ENCODE measurements around the gene KRTAP10-7. TPM values are rescaled to one million over a fixed set of nuclear protein-coding genes. Genes with fewer than 3 reads are reported as not detected.

KRTAP10-7 gene
- total RNA-seq, 1 donor: under 0.01 TPM

DNA sequence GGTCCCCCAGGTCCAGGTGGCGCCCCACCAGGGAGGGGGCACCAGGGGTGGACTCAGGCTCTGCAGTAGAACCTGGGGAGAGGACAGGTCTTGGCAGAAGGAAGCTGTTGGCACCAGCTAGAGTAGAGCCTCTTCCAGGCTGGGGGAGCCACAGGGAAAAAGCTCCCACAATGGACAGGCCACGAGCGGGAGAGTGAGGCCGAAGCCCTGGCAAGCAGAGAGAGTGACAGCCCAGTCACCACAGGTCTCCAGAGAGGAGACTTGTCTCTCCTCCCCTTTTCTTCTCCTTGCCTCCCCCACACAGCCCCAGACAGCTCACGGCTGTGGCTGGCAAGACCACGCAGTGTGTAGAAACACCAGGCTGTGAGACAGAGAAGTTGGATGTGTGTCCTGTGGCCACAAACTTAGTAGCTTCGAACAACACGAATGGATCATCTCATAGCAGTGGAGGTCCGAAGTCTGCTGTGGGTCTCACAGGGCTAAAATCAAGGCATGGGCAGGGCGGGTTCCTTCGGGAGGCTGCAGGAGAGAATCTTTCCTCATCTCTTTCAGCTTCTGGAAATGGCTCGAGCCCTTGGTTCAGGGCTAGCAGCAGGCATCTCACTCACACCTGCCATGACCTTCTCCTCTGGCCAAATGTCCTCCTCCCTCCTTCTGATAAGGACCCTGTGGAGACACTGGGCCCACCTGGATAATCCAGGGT is 50.7 kb downstream of the KRTAP10-7 start:
- DNase-seq (ENCODE audit: low read depth in 2 of 3, low spot score in 2 of 3): no peak

Other genes starting within 250 kb of the KRTAP10-7 start
- gene TRPM2, start 247.0 kb upstream of the KRTAP10-7 start, total RNA-seq: 3.5 TPM
- 1.1 TPM for gene LRRC3, start 145.1 kb upstream of the KRTAP10-7 start, total RNA-seq
- not detected for gene KRTAP10-1, start 60.4 kb upstream of the KRTAP10-7 start, total RNA-seq
- not detected for gene KRTAP10-2, start 49.1 kb upstream of the KRTAP10-7 start, total RNA-seq
- gene KRTAP10-3, start 41.8 kb upstream of the KRTAP10-7 start, total RNA-seq: not detected
- not detected for gene KRTAP10-4, start 26.9 kb upstream of the KRTAP10-7 start, total RNA-seq
- not detected for gene KRTAP10-5, start 20.0 kb upstream of the KRTAP10-7 start, total RNA-seq
- not detected for gene KRTAP10-6, start 8.1 kb upstream of the KRTAP10-7 start, total RNA-seq
- gene KRTAP10-8, start 11.5 kb downstream of the KRTAP10-7 start, total RNA-seq: not detected
- gene KRTAP10-9, start 26.5 kb downstream of the KRTAP10-7 start, total RNA-seq: not detected
- gene KRTAP10-10, start 36.8 kb downstream of the KRTAP10-7 start, total RNA-seq: not detected
- not detected for gene KRTAP10-11, start 45.8 kb downstream of the KRTAP10-7 start, total RNA-seq
- gene KRTAP12-4, start 54.1 kb downstream of the KRTAP10-7 start, total RNA-seq: not detected
- gene KRTAP12-3, start 57.3 kb downstream of the KRTAP10-7 start, total RNA-seq: not detected
- under 0.01 TPM for gene KRTAP12-2, start 66.3 kb downstream of the KRTAP10-7 start, total RNA-seq
- gene KRTAP12-1, start 81.6 kb downstream of the KRTAP10-7 start, total RNA-seq: not detected
- not detected for gene KRTAP10-12, start 96.6 kb downstream of the KRTAP10-7 start, total RNA-seq
- not detected for gene TSPEAR, start 111.0 kb downstream of the KRTAP10-7 start, total RNA-seq
- 107 TPM for gene UBE2G2, start 201.2 kb downstream of the KRTAP10-7 start, total RNA-seq
- gene SUMO3, start 217.5 kb downstream of the KRTAP10-7 start, total RNA-seq: 80.0 TPM